K562 (cell line): ENCODE measurements around the gene BANP.

ENCODE experiments used
- CHCHD3 ChIP-seq: fragments of 250-450 bp; sonication (Bioruptor Pico); IDR thresholded peaks from 2 replicates; pipeline ENCODE4 v2.1.2; 2022; ENCODE audit warnings: mild to moderate bottlenecking
- EGR1 ChIP-seq: fragments of 450-650 bp; conservative IDR thresholded peaks from 2 replicates; pipeline ENCODE4 v1.6.1; 2017; ENCODE audit warnings: mild to moderate bottlenecking
- EHMT2 ChIP-seq: fragments of 450-650 bp; IDR thresholded peaks from 2 replicates; pipeline ENCODE4 v1.6.1; 2018; ENCODE audit warnings: antibody characterized with exemption
- POLR2AphosphoS5 ChIP-seq: IDR thresholded peaks from 2 replicates; pipeline ENCODE4 v1.6.1; 2011; ENCODE audit warnings: mild to moderate bottlenecking, low read depth, low read length, moderate library complexity; ENCODE audit not compliant: control insufficient read depth, insufficient read depth
- SIN3A ChIP-seq, 2 experiments: fragments of 150-350 bp in 1 of 2; IDR thresholded peaks; 2 replicates each; pipeline ENCODE4 v1.6.1; 2011 to 2016; ENCODE audit warnings: borderline replicate concordance in 2 of 2, low read depth in 2 of 2, low read length in 2 of 2, mild to moderate bottlenecking in 2 of 2, moderate library complexity in 2 of 2; ENCODE audit not compliant: control insufficient read depth in 1 of 2
- ZBED1 ChIP-seq: IDR thresholded peaks from 2 replicates; pipeline ENCODE4 v1.6.1; 2014
- TF ChIP-seq, protein P1 (sequence below), 3 experiments: IDR thresholded peaks in 2 of 3; conservative IDR thresholded peaks in 1 of 3; 2 replicates each; pipeline ENCODE4 v1.5.1; 2011 to 2012; ENCODE audit warnings: low read length in 3 of 3, mild to moderate bottlenecking in 3 of 3, control low read depth in 2 of 3, improper control_type of control experiment in 1 of 3, inconsistent platforms in 1 of 3, low read depth in 1 of 3, mixed read lengths in 1 of 3, moderate library complexity in 1 of 3; ENCODE audit not compliant: insufficient read depth in 2 of 3

DNA sequence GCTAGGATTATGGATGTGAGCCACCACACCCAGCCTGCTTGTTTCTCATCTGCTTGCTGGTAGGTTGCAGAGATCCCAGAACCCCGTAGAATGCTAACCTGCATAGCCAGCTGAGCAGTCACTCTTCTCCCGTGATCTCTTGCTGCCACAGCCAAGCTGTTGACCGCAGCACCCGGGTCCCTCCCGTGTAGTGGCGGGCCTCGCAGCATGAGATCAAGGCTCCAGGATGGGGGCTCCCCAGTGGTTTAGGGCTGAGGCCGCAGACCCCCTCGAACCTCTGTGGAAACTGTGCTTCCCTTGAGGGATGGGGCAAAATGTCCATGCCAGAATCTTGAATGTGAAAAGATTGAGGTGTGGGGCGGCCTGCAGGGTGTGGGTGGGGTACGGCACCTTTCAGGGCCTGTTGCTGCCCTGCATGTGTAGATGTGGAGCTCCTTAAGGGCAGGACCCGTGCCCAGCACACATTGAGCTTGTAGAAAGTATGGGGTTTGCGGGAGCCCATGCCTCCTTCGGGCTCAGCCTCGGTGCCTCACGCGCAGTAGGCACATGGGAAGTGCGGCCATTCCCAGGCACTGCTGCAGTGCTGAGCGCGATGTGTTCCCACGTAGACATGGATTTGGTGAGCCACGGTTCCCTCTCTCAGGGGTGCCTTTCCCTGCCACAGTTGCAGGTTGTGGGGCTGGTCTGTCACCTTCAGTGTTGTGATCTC is 99.9 kb downstream of the BANP start:
- TF ChIP-seq POLR2AphosphoS5: no peak
- no peak for TF ChIP-seq SIN3A (IDR thresholded peaks at IDR 0.05; ENCODE audit: borderline replicate concordance in 2 of 2, control insufficient read depth in 1 of 2, low read depth in 2 of 2, low read length in 2 of 2)
- no peak for TF ChIP-seq EHMT2
- TF ChIP-seq EGR1: no peak
- no peak for TF ChIP-seq CHCHD3 (CRISPR knock-in tag)
- no peak for TF ChIP-seq ZBED1
- TF ChIP-seq, protein P1, sequence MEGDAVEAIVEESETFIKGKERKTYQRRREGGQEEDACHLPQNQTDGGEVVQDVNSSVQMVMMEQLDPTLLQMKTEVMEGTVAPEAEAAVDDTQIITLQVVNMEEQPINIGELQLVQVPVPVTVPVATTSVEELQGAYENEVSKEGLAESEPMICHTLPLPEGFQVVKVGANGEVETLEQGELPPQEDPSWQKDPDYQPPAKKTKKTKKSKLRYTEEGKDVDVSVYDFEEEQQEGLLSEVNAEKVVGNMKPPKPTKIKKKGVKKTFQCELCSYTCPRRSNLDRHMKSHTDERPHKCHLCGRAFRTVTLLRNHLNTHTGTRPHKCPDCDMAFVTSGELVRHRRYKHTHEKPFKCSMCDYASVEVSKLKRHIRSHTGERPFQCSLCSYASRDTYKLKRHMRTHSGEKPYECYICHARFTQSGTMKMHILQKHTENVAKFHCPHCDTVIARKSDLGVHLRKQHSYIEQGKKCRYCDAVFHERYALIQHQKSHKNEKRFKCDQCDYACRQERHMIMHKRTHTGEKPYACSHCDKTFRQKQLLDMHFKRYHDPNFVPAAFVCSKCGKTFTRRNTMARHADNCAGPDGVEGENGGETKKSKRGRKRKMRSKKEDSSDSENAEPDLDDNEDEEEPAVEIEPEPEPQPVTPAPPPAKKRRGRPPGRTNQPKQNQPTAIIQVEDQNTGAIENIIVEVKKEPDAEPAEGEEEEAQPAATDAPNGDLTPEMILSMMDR (IDR thresholded peaks at IDR 0.05 in 2 of 3, conservative IDR thresholded peaks at IDR 0.05 in 1 of 3; ENCODE audit: insufficient read depth in 2 of 3, low read depth in 1 of 3, low read length in 3 of 3): no peak
